ENCODE measurements around the gene CST7. TPM values are rescaled to one million over a fixed set of nuclear protein-coding genes. Genes with fewer than 3 reads are reported as not detected.

The CST7 gene
- total and polyA plus RNA-seq, 2 donors (not counting 3 experiments of a cell fraction or from before 2014, with no cell fraction given) = not detected

GRCh38 chr20:24906806-24907205 is 42.3 kb upstream of the CST7 start:
- Histone ChIP-seq H3K4me2 (ENCODE audit: insufficient read depth, low read length) (no peak overlapping the region), H3K27me3 (ENCODE audit: control insufficient read depth in 2 of 2, insufficient read depth in 2 of 2, low read length in 2 of 2) (no peaks in the 10 kb centered on the region), H3K79me2 (ENCODE audit: control insufficient read depth, insufficient read depth, low read length) (no peaks in the 10 kb centered on the region), H3K4me3 (replicated peaks in 1 of 3; ENCODE audit: insufficient read depth in 1 of 3, low read depth in 1 of 3, low read length in 3 of 3) (no peak overlapping the region), H3K27ac (ENCODE audit: insufficient read depth, low read depth, low read length) (no peak overlapping the region), H2AFZ (ENCODE audit: low read depth, low read length) (no peak overlapping the region), H3K9ac (replicated peaks; ENCODE audit: extremely low read depth, insufficient read depth, low read length) (no peak overlapping the region), H4K20me1 (replicated peaks; ENCODE audit: control insufficient read depth, extremely low read depth, insufficient read depth, low read length) (no peaks in the 10 kb centered on the region), H3K9me3 (replicated peaks; ENCODE audit: control insufficient read depth, insufficient read depth, low read length) (no peaks in the 10 kb centered on the region), H3K36me3 (ENCODE audit: control insufficient read depth in 2 of 2, extremely low read depth in 1 of 2, insufficient read depth in 2 of 2, low read length in 2 of 2) (no peaks in the 10 kb centered on the region), H3K4me1 (ENCODE audit: control insufficient read depth, extremely low read depth, insufficient read depth, low read length) (no peaks in the 10 kb centered on the region), H3K9me1 (replicated peaks; ENCODE audit: control insufficient read depth, extremely low read depth, insufficient read depth, low read length) (no peaks in the 10 kb centered on the region)
- no peak for DNase-seq (ENCODE audit: low read depth, low spot score)
- BruUV-seq (replicated peaks) = no TSS peak
- no peak for FAIRE-seq
- POLR2A ChIA-PET = no interaction called here
- CTCF ChIA-PET = no interaction called here
- no peak for TF ChIP-seq MYC (IDR thresholded peaks at IDR 0.05; ENCODE audit: low read depth, low read length)
- TF ChIP-seq EZH2 (IDR thresholded peaks at IDR 0.05; ENCODE audit: borderline replicate concordance, low read depth, low read length, severe bottlenecking) = no peak
- no peak for TF ChIP-seq JUN (IDR thresholded peaks at IDR 0.05; ENCODE audit: borderline replicate concordance, insufficient read depth, insufficient read length, low read depth)
- no peak for TF ChIP-seq MAX (IDR thresholded peaks at IDR 0.05; ENCODE audit: insufficient read depth, insufficient read length)
- no peak for TF ChIP-seq POLR2A (IDR thresholded peaks at IDR 0.05; ENCODE audit: low read depth, low read length)
- no peak for TF ChIP-seq CTCF (IDR thresholded peaks at IDR 0.05; ENCODE audit: extremely low read depth in 1 of 2, insufficient read depth in 1 of 2, low read depth in 1 of 2, low read length in 2 of 2)
- no peak for TF ChIP-seq POLR2AphosphoS5 (IDR thresholded peaks at IDR 0.05; ENCODE audit: insufficient read depth, low read depth, low read length)
- no peak for TF ChIP-seq FOS (IDR thresholded peaks at IDR 0.05; ENCODE audit: borderline replicate concordance, insufficient read depth, low read length)
- TF ChIP-seq GATA2 (IDR thresholded peaks at IDR 0.05; ENCODE audit: insufficient read depth, insufficient read length, low read depth, low read length) = no peak
- intact Hi-C loops (cut with micrococcal nuclease) = no loop called here
- dilution Hi-C loops (cut with MboI; ENCODE audit: extremely low pct_ligation_motif_present, low sequenced_read_pairs) = no loop called here

Measured in endothelial cell of umbilical vein (primary cell).